ENCODE data around the gene CSRNP3.

GRCh38 chr2:165571477-165571876 lies 102.0 kb downstream of the CSRNP3 start:
- TF ChIP-seq CTCF (conservative IDR thresholded peaks at IDR 0.05; ENCODE audit: low read depth, low read length), result no peak
- no peak for TF ChIP-seq EZH2 (IDR thresholded peaks at IDR 0.05; ENCODE audit: borderline replicate concordance, low read depth, low read length, poor library complexity, severe bottlenecking)
